ENCODE data around the gene MRPL52.

Gene MRPL52

DNA sequence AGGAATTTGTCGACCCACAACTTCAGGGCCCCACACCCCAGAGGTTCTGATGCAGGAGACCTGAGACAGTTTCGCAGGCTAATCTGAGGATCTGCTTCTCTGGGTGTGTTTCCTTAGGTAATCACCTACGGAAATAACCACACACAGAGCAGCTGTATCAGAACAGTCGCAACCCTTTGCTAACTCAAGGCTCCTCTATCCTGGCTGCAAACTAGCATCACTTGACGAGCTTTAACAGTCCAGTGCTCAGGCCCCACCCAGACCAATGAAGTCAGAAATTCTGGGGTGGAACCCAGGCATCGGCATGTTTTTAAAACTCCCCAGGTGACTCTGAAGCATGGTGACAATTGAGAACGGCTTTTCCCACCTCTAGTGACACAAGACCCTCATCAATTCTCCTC lies 35.1 kb upstream of the MRPL52 start:
- Histone ChIP-seq H3K27ac (no peak overlapping the region), H3K4me1 (peaks cover 10% of the 10 kb centered on the region), H3K79me2 (peaks cover 12% of the 10 kb centered on the region), H3K36me3 (ENCODE audit: control insufficient read depth, insufficient read depth, low read length) (no peaks in the 10 kb centered on the region), H3K27me3 (ENCODE audit: control insufficient read depth, insufficient read depth, low read length) (no peaks in the 10 kb centered on the region), H2AFZ (no peak overlapping the region), H3K4me3 (ENCODE audit: low read depth, low read length) (no peak overlapping the region), H3K9ac (no peak overlapping the region), H3K9me3 (ENCODE audit: control insufficient read depth, low read length) (no peaks in the 10 kb centered on the region), H3K4me2 (ENCODE audit: low read length) (no peak overlapping the region)
- TF ChIP-seq CTCF (IDR thresholded peaks at IDR 0.05), result no peak

GRCh38 chr14:22796087-22796707 lies 33.5 kb upstream of the MRPL52 start:
- Histone ChIP-seq H3K27me3 (ENCODE audit: control insufficient read depth, insufficient read depth, low read length) (no peaks in the 10 kb centered on the region), H3K27ac (no peak overlapping the region), H3K79me2 (peaks cover 15% of the 10 kb centered on the region), H2AFZ (no peak overlapping the region), H3K4me3 (ENCODE audit: low read depth, low read length) (no peak overlapping the region), H3K4me2 (ENCODE audit: low read length) (no peak overlapping the region), H3K9ac (no peak overlapping the region), H3K4me1 (peaks cover 11% of the 10 kb centered on the region), H3K9me3 (ENCODE audit: control insufficient read depth, low read length) (no peaks in the 10 kb centered on the region), H3K36me3 (ENCODE audit: control insufficient read depth, insufficient read depth, low read length) (no peaks in the 10 kb centered on the region)
- TF ChIP-seq CTCF (IDR thresholded peaks at IDR 0.05), result no peak

GRCh38 chr14:22797017-22797917 lies 32.4 kb upstream of the MRPL52 start:
- H3K79me2 ChIP-seq, result peaks cover 18% of the 10 kb centered on the region
- no peaks in the 10 kb centered on the region for H3K36me3 ChIP-seq (ENCODE audit: control insufficient read depth, insufficient read depth, low read length)
- no peaks in the 10 kb centered on the region for H3K9me3 ChIP-seq (ENCODE audit: control insufficient read depth, low read length)
- no peak overlapping the region for H3K9ac ChIP-seq
- no peak overlapping the region for H3K27ac ChIP-seq
- H3K27me3 ChIP-seq (ENCODE audit: control insufficient read depth, insufficient read depth, low read length), result no peaks in the 10 kb centered on the region
- H3K4me1 ChIP-seq, result peaks cover 19% of the 10 kb centered on the region
- no peak for TF ChIP-seq CTCF (IDR thresholded peaks at IDR 0.05)
- no peak overlapping the region for H3K4me3 ChIP-seq (ENCODE audit: low read depth, low read length)
- no peak overlapping the region for H2AFZ ChIP-seq
- no peak overlapping the region for H3K4me2 ChIP-seq (ENCODE audit: low read length)

- Histone ChIP-seq H3K4me2 (ENCODE audit: low read length) (no peak overlapping the region), H3K4me1 (peaks cover 19% of the 10 kb centered on the region), H3K9me3 (ENCODE audit: control insufficient read depth, low read length) (no peaks in the 10 kb centered on the region), H3K27ac (no peak overlapping the region), H2AFZ (no peak overlapping the region), H3K4me3 (ENCODE audit: low read depth, low read length) (no peak overlapping the region), H3K36me3 (ENCODE audit: control insufficient read depth, insufficient read depth, low read length) (no peaks in the 10 kb centered on the region), H3K27me3 (ENCODE audit: control insufficient read depth, insufficient read depth, low read length) (no peaks in the 10 kb centered on the region), H3K79me2 (peaks cover 21% of the 10 kb centered on the region), H3K9ac (no peak overlapping the region)
- TF ChIP-seq CTCF (IDR thresholded peaks at IDR 0.05), result no peak
Measured at GRCh38 chr14:22798528-22798927, 31.2 kb upstream of the MRPL52 start.

Measured in parathyroid adenoma (tissue), 2 donors.